Memory B cell (primary cell): Measurements from ENCODE around the gene ST6GALNAC1.

ENCODE experiments used
- ATAC-seq: fragments of 150-1000 bp; cut with Tn5 transposase; 2 replicates; pipeline ENCODE4 v1.10.0; 2021; ENCODE audit warnings: low read depth, mild to moderate bottlenecking, moderate library complexity
- DNase-seq, 2 donors: peaks; one replicate each; pipeline ENCODE4 v3.0.0; 2022; ENCODE audit warnings: low spot score in 2 of 2
- H3K27ac Mint-ChIP-seq: one replicate; pipeline ENCODE4 v1.8.0; 2022; ENCODE audit warnings: mild to moderate bottlenecking, moderate library complexity, mixed read lengths
- H3K27me3 Mint-ChIP-seq: one replicate; pipeline ENCODE4 v1.8.0; 2022; ENCODE audit warnings: mixed read lengths
- H3K36me3 Mint-ChIP-seq: one replicate; pipeline ENCODE4 v1.8.0; 2022; ENCODE audit warnings: mild to moderate bottlenecking, mixed read lengths
- H3K4me1 Mint-ChIP-seq: one replicate; pipeline ENCODE4 v1.8.0; 2022; ENCODE audit warnings: mixed read lengths
- H3K4me3 Mint-ChIP-seq: one replicate; pipeline ENCODE4 v1.8.0; 2022; ENCODE audit warnings: mild to moderate bottlenecking, moderate library complexity, mixed read lengths
- H3K9me3 Mint-ChIP-seq: one replicate; pipeline ENCODE4 v1.8.0; 2022; ENCODE audit warnings: mixed read lengths

ST6GALNAC1 gene

DNA sequence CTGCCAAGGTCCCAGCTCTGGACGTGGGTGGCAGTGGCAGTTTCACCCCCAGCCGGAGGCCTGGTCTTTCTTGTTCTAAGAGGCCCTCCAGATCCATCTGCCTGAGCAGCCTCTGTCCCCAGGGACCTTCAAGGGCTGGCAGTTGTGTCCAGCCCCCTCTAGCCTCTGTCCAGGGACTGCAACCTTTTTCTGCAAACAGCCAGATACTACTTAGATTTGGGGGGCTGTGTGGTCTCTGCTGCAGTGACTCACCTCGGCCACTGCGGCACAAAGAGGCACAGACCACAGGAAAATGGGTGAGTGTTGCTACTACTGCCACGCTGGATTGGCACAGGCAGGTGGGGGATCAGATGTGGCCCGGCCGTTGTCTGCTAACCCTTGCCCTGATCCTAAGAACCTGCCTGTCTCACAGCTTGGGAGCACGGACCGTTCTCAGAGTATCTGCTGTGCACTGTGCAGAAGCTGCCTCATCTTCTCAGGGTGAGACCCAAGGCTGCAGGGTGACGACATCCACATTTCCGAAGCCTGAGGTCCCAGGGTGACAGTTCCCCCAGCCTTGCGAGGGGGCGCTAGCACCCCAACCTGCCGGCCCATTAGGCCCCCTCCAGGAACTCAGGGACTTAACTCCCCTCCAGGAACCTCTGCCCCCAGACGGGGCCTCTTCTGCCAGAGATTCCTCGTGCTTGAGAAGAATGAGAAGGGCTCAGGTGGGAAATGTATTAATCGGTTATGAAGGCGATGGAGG, 39.6 kb upstream of the ST6GALNAC1 start:
- H3K27ac Mint-ChIP-seq, result no peak overlapping the region
- no peak overlapping the region for H3K4me3 Mint-ChIP-seq
- DNase-seq (no peak), ATAC-seq (no peak)
- H3K9me3 Mint-ChIP-seq, result no peaks in the 10 kb centered on the region
- no peaks in the 10 kb centered on the region for H3K36me3 Mint-ChIP-seq
- H3K4me1 Mint-ChIP-seq, result no peaks in the 10 kb centered on the region
- peaks cover 5% of the 10 kb centered on the region for H3K27me3 Mint-ChIP-seq

DNA sequence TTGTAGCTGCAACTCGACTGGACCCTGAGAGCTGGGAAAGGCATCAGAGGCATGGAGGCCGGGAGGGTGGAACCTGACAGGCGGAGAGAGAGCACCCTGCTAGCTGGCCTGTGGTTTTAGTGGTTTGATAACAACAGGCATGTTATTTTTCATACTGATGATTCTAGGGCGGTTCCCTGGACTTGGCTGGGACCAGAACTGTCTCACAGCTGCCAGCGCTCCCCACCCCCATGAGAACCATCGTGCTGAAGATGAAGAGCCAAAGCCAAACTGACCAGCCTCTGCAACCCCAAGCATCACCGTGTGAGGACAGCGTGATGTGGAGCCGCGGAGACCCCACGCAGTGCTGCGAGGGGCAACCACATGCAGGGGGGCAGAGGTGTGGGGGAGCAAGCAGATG, 38.7 kb upstream of the ST6GALNAC1 start:
- Mint-ChIP-seq H3K27ac (no peak overlapping the region), H3K4me3 (no peak overlapping the region), H3K36me3 (no peaks in the 10 kb centered on the region)

DNA sequence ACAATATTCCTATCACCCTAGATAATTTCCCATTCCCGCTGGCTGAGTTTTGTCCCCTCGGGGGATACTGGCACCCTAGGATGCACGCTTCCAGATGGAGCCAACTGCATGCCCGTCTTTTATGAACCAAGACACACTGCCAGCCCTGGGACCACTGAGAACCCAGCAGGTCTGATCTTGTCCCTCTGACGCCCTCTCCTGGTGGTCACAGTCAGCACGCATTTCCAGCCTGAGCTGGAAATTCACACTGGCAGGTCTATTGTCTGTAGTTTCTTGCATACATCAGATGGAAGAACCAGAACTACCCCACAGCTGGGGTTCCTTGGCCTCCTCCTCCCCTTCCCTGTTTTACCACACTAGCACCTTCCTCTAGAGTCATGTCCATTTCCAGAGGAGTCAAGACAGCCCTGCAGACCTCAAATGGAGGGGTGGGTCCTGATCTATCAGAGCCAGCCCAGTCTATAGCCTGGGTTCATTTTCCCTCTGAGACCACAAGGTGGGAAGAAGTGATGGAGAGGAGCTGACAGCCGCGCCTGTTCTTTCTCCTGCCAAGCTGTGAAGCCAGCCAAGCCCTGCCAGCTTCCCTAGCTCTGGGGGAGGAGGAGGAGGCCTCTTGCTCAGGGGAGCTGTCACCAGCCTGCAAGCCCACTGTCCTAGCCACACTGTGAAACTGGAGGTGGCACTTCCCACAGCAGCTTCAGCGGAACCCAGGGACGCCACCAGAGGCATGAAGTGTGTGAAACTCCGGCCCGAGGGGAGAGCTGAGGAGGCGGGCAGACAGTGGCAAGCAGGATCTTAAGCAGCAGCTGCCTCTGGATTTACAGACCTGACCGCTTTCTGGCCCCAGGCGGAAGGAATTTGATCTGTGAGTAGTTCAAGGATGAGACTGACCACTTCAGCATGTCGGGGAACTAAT, 37.9 kb upstream of the ST6GALNAC1 start:
- DNase-seq (peak; percentile 39 to 41), ATAC-seq (peak; percentile 76)
- Mint-ChIP-seq H3K36me3 (no peaks in the 10 kb centered on the region), H3K4me3 (no peak overlapping the region), H3K9me3 (no peaks in the 10 kb centered on the region), H3K27ac (no peak overlapping the region), H3K4me1 (no peaks in the 10 kb centered on the region), H3K27me3 (peaks cover 5% of the 10 kb centered on the region)

More for the DNA sequence above, 38.7 kb upstream of the ST6GALNAC1 start:
- Mint-ChIP-seq H3K27me3 (peaks cover 5% of the 10 kb centered on the region), H3K9me3 (no peaks in the 10 kb centered on the region), H3K4me1 (no peaks in the 10 kb centered on the region)
- DNase-seq (no peak), ATAC-seq (no peak)

DNA sequence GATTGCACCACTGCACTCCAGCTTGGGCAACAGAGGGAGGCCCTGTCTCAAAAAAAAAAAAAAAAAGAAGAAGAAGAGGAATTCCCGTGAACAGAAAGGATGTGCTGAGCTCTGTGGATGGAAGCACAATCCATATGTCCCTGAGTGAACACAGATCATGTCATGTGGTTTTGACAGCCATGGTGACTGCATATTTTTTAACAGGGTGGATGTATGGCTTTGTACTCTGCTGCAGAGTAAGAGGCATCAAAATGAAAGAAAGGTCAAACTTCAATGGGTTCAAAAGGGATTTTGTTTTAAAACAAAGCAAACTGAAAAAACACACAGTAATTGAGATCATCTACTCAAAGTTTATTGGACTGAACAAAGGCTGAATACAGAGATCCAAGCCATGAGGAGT, 35.7 kb upstream of the ST6GALNAC1 start:
- Mint-ChIP-seq H3K4me1 (no peaks in the 10 kb centered on the region), H3K36me3 (no peaks in the 10 kb centered on the region), H3K27ac (no peak overlapping the region), H3K4me3 (no peak overlapping the region), H3K27me3 (peaks cover 6% of the 10 kb centered on the region), H3K9me3 (no peaks in the 10 kb centered on the region)
- ATAC-seq, result no peak
- DNase-seq, result no peak

DNA sequence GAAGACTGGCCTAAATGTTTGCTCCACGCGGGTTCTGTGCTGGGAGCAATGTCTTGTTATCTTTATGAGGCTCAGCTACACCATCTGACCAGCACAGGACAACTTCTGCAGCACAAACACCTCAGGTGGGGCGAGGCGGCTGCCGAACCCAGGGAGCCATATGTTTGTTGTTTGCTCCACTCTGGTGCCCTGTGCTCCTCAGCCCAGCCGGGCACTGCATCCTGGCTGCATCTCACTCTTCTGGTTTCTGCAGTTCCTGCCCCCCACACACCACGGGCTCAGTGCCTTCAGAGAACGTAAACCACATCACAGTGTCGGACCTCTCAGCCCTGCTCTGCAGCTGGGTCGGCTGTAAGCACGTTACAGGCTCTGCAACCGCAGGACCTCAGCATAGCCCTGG, 34.8 kb upstream of the ST6GALNAC1 start:
- DNase-seq, result no peak
- no peak overlapping the region for H3K4me3 Mint-ChIP-seq
- H3K27me3 Mint-ChIP-seq, result peaks cover 5% of the 10 kb centered on the region
- no peak for ATAC-seq
- no peaks in the 10 kb centered on the region for H3K9me3 Mint-ChIP-seq
- H3K36me3 Mint-ChIP-seq, result no peaks in the 10 kb centered on the region
- H3K27ac Mint-ChIP-seq, result no peak overlapping the region
- H3K4me1 Mint-ChIP-seq, result no peaks in the 10 kb centered on the region

DNA sequence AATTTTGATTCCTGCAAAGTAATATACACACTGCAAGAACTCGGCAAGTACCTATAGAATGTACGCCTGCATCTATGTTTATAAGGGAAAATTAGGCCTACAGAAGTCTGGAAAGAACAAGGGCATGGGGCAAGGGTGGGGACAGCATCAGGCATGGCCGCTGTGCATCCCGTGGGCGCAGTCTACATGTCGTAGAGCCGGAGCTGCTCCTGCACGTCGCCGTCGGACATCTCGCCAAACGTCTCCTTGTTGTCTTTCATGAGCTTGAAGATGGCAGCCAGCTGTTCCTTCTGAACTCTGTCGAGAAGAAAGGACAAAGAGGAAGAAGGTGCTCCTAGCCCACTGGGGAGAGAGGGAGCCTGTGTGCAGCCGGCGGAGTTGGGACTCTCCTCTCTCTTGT, 33.8 kb upstream of the ST6GALNAC1 start:
- Mint-ChIP-seq H3K36me3 (no peaks in the 10 kb centered on the region), H3K27me3 (peaks cover 5% of the 10 kb centered on the region), H3K4me3 (no peak overlapping the region), H3K4me1 (peaks cover 2% of the 10 kb centered on the region), H3K27ac (no peak overlapping the region), H3K9me3 (no peaks in the 10 kb centered on the region)
- ATAC-seq (no peak), DNase-seq (no peak)

DNA sequence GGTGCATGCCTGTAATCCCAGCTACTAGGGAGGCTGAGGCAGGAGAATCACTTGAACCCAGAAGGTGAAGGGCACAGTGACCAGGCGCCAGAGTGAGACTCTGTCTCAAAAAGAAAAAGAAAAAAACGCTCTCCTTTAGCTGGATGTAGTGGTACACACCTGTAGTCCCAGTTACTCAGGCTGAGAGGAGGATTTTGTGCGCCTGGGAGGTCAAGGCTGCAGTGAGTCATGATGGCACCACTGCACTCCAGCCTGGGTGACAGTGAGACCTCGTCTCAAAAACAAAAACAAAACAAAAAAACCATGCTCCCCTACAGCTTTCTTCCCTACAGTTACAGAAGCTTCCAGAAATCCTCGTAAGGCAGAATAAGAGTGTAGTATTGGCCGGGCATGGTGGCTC, 33.1 kb upstream of the ST6GALNAC1 start:
- ATAC-seq, result no peak
- peaks cover 1% of the 10 kb centered on the region for H3K27me3 Mint-ChIP-seq
- H3K4me3 Mint-ChIP-seq, result no peak overlapping the region
- no peaks in the 10 kb centered on the region for H3K9me3 Mint-ChIP-seq
- H3K36me3 Mint-ChIP-seq, result no peaks in the 10 kb centered on the region
- DNase-seq, result no peak
- no peak overlapping the region for H3K27ac Mint-ChIP-seq
- peaks cover 4% of the 10 kb centered on the region for H3K4me1 Mint-ChIP-seq

DNA sequence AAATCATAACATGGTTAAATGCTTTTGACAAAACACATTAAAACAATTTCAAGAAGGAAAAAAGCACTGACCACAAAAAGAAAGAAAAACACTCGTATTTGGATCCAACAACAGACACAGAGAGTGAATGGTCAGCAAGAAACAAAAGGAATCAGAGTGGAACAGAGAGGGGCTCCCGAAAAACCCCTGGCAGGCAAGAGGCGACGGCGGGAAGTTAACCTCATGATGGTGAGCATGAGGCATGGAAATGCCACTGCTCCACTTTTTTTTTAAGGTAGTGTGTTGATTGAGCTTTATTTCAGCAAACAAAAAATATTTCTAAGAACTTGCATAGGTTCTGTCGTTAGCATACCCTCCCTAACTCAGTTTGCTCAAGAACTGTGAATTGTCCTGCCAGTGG, 32.1 kb upstream of the ST6GALNAC1 start:
- Mint-ChIP-seq H3K4me3 (no peak overlapping the region), H3K9me3 (no peaks in the 10 kb centered on the region), H3K36me3 (no peaks in the 10 kb centered on the region), H3K27ac (no peak overlapping the region), H3K27me3 (peaks cover 1% of the 10 kb centered on the region), H3K4me1 (peaks cover 9% of the 10 kb centered on the region)
- DNase-seq (no peak), ATAC-seq (no peak)

DNA sequence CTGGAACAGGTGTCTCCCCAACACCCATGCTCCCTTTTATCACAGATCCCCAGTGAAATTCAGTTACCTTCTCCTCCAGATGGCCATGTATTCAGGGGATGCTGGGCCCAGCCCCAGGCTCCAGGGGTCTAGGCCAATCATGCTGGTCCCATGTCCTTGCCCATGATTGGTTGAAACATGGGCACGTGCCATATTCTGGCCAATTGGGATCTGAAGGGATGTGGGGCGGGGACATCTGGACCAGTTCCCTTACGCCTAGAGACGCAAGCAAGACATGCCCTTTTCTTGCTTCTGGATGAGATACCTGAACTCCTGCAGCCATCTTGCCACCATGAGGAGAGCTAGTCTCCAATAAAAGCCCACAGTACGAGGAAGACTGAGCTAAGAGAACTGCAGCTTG, 31.0 kb upstream of the ST6GALNAC1 start:
- Mint-ChIP-seq H3K36me3 (peaks cover 3% of the 10 kb centered on the region), H3K27ac (no peak overlapping the region), H3K9me3 (peaks cover 2% of the 10 kb centered on the region), H3K4me3 (no peak overlapping the region), H3K4me1 (peaks cover 10% of the 10 kb centered on the region), H3K27me3 (peaks cover 1% of the 10 kb centered on the region)
- ATAC-seq, result no peak
- no peak for DNase-seq

DNA sequence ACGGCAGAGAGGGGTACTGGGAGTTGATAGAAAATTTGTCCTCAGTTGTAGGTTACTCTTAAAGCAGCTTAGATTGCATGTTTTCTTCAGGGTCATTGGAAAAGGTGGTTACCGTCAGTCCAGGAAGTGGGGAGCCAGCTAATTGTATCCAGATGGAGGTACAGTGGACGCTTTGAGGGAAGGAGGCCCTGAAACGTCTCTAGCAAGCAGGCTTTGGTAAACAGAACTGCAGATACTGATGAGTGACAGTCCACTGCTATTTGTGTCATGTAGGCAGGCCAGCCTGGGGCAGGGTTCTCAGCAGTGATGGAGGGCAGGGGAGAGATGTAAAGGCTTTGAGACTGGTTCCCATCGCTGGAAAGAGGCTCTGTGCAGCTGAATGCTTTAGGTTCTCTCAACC, 30.2 kb upstream of the ST6GALNAC1 start:
- ATAC-seq, result no peak
- H3K9me3 Mint-ChIP-seq, result peaks cover 2% of the 10 kb centered on the region
- no peak overlapping the region for H3K27ac Mint-ChIP-seq
- H3K36me3 Mint-ChIP-seq, result peaks cover 3% of the 10 kb centered on the region
- H3K4me3 Mint-ChIP-seq, result no peak overlapping the region
- H3K4me1 Mint-ChIP-seq, result peaks cover 10% of the 10 kb centered on the region
- peaks cover 1% of the 10 kb centered on the region for H3K27me3 Mint-ChIP-seq
- no peak for DNase-seq

DNA sequence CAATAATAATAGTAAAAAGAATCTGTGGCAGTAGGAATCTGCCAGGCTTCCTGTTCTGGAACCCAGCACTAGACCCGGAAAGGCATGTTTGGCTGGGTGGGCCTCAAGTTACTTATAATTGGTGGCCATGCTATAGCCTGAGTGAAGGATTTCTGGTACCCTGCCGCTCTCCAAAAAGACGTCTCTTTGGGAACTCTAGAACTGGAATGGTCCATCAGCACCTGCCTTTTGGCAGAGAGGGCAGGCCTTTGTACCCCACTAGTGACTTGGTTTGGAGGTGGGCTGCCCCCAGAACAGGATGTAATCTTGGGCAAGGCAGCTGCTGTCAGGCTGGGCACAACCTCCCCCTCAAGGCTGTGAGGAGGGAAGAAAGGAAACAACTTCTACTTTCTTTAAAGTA, 29.3 kb upstream of the ST6GALNAC1 start:
- H3K27me3 Mint-ChIP-seq, result peaks cover 1% of the 10 kb centered on the region
- DNase-seq (no peak), ATAC-seq (no peak)
- peaks cover 2% of the 10 kb centered on the region for H3K9me3 Mint-ChIP-seq
- no peak overlapping the region for H3K4me3 Mint-ChIP-seq
- no peak overlapping the region for H3K27ac Mint-ChIP-seq
- peaks cover 3% of the 10 kb centered on the region for H3K36me3 Mint-ChIP-seq
- peaks cover 10% of the 10 kb centered on the region for H3K4me1 Mint-ChIP-seq

DNA sequence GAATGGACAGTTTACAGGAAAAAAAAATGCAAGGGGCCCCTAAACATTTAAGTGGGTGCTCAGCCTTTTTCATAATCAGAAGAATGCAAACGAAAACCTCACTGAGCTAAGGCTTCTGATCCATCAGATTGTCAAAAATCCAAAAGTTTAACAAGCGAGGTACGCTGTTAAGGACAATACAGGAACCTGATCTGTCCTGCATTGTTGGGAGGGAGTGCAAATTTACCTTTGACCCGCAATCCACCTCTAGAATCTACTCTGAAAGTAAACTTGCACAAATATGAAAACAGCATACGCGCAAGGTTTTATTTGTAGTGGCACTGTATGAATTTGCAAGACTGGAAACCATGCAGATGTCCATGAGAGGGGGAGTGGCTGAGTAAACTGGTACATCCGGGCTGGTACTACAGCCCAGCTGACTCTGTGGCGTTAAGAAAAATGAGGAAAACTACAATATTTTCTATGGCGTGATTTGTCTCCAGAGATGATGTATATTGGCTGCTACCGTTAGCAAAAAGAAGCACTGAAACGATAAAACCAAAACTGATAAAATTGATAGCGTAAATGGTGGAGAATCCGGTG, 28.8 kb upstream of the ST6GALNAC1 start:
- ATAC-seq (no peak), DNase-seq (no peak)
- H3K36me3 Mint-ChIP-seq, result peaks cover 3% of the 10 kb centered on the region
- peak overlapping the region; percentile 81 for H3K27ac Mint-ChIP-seq
- H3K27me3 Mint-ChIP-seq, result peaks cover 2% of the 10 kb centered on the region
- H3K4me1 Mint-ChIP-seq, result peaks cover 10% of the 10 kb centered on the region
- H3K4me3 Mint-ChIP-seq, result peak overlapping the region; percentile 87
- peaks cover 2% of the 10 kb centered on the region for H3K9me3 Mint-ChIP-seq

DNA sequence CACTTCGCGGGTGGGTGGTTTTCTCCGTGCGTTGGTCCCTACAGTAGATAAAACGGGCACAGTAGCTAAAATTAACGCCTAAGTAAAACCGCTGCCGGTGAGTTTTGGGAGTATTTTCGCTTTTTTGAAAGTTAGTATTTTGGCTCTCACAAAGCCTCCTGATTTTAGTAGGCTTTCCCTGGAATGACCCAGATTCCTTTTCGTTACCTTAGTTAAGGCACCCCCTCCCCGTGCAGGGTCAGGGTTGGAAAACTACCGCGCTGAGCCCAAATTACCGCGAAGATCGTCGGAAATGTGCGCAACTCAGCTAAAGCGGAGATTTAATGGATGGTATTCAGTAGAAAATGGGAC, 28.3 kb upstream of the ST6GALNAC1 start:
- H3K27me3 Mint-ChIP-seq, result peaks cover 6% of the 10 kb centered on the region
- H3K36me3 Mint-ChIP-seq, result peaks cover 3% of the 10 kb centered on the region
- peaks cover 10% of the 10 kb centered on the region for H3K4me1 Mint-ChIP-seq
- H3K27ac Mint-ChIP-seq, result peak overlapping the region; percentile 81
- peaks cover 2% of the 10 kb centered on the region for H3K9me3 Mint-ChIP-seq
- peak overlapping the region; percentile 87 for H3K4me3 Mint-ChIP-seq
- ATAC-seq, result no peak
- DNase-seq, result no peak
